Measurements from ENCODE around the gene GRIA1.

The GRIA1 gene

GRCh38 chr5:153572411-153573145 is 82.1 kb downstream of the GRIA1 start:
- DNase-seq (ENCODE audit: low read depth) = no peak

GRCh38 chr5:153573326-153574033 is 83.0 kb downstream of the GRIA1 start:
- no peak overlapping the region for H3K4me3 ChIP-seq (replicated peaks; ENCODE audit: low read depth, low read length)
- DNase-seq (ENCODE audit: low read depth) = no peak
- TF ChIP-seq CTCF (IDR thresholded peaks at IDR 0.05; ENCODE audit: low read length, missing control alignments) = no peak

More at GRCh38 chr5:153572411-153573145, 82.1 kb downstream of the GRIA1 start:
- no peak overlapping the region for H3K4me3 ChIP-seq (replicated peaks; ENCODE audit: low read depth, low read length)
- TF ChIP-seq CTCF (IDR thresholded peaks at IDR 0.05; ENCODE audit: low read length, missing control alignments) = no peak

DNA sequence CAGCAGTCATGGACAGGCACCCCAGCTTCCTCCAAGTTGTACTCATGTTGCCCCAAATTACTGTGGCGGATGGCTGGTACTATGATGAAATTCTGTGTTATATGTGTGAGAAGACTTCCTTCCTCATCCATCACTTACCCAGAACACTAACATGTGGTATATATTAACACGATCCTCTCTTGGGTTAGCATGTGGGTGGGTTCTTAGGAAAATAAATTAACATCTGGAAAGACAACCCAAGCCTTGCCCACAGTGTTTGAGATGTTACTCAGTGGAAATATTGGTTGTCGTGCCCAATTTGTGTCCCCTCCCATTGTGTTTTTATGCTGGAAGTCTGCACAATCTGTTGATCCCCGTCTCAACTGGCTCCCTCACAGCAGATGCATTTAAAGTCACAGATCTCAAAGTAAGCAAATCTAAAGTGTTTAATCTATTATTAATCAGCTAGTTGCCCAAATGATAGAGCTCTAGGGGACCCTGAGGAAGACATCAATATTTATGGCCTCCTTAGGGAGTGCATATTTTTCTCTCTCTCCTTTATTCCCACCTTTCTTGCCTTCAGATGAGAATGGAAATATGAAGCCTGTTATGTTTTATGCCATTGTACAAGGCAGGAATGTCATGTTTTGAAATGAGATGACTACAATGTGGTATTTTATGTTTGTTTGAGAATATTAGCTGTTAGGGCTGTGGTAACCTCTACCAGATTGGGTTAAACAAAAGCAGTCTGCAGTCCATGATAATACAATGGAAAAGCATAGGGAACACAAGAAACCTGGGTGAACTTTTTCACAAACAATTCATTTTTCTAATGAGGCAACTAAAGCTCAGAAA is 93.9 kb downstream of the GRIA1 start:
- TF ChIP-seq CTCF (IDR thresholded peaks at IDR 0.05; ENCODE audit: low read length, missing control alignments) = no peak
- DNase-seq (ENCODE audit: low read depth) = no peak
- H3K4me3 ChIP-seq (replicated peaks; ENCODE audit: low read depth, low read length) = no peak overlapping the region

- no peak overlapping the region for H3K4me3 ChIP-seq (replicated peaks; ENCODE audit: low read depth, low read length)
- no peak for TF ChIP-seq CTCF (IDR thresholded peaks at IDR 0.05; ENCODE audit: low read length, missing control alignments)
- DNase-seq (ENCODE audit: low read depth) = no peak
These were observed 94.5 kb downstream of the GRIA1 start for GRCh38 chr5:153584960-153585359.

GRCh38 chr5:153585622-153586277 is 95.3 kb downstream of the GRIA1 start:
- no peak for DNase-seq (ENCODE audit: low read depth)
- no peak for TF ChIP-seq CTCF (IDR thresholded peaks at IDR 0.05; ENCODE audit: low read length, missing control alignments)
- H3K4me3 ChIP-seq (replicated peaks; ENCODE audit: low read depth, low read length) = no peak overlapping the region

DNA sequence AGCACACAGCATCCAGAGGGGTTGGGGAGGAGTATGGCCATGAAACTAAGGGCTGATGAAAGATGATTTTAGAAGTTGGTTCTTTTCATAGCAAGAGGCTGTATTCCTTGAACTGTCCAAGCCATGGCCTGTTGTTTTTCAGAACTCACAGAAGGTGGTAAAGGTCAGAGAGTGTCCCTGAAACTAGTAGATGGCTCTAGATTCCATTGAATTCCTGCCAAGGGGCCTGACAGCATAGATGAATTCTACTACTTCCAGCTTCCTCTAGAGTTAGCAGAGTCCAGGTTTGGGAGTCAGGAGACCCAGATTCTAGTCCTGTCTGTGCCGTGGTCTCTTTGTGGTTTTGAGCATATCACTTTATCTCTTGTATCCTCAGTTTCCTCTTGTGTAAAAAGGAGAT is 101.6 kb downstream of the GRIA1 start:
- H3K4me3 ChIP-seq (replicated peaks; ENCODE audit: low read depth, low read length) = no peak overlapping the region
- no peak for DNase-seq (ENCODE audit: low read depth)
- TF ChIP-seq CTCF (IDR thresholded peaks at IDR 0.05; ENCODE audit: low read length, missing control alignments) = no peak

All from fibroblast of pulmonary artery (primary cell).